Gastrocnemius medialis (tissue), 4 donors: ENCODE results near the gene AMN1.
"Not testable (repeated sequence)": the region's sequence is repeated elsewhere in the genome, so short reads cannot be mapped to it uniquely, and the experiment has no call there.

ENCODE experiments used
- CTCF ChIP-seq, 5 experiments: fragments of 450-650 bp in 3 of 5; fragments of 200-600 bp in 2 of 5; sonication (generic) in 2 of 5; IDR thresholded peaks in 4 of 5; conservative IDR thresholded peaks in 1 of 5; 1 replicate in 4 of 5; 2 replicates in 1 of 5; pipeline ENCODE4 v1.5.1; 2016 to 2019; ENCODE audit warnings: antibody characterized with exemption in 5 of 5, mild to moderate bottlenecking in 3 of 5, moderate library complexity in 3 of 5
- POLR2A ChIP-seq, 2 donors: fragments of 450-650 bp; IDR thresholded peaks; one replicate each; pipeline ENCODE4 v1.6.1; 2017; ENCODE audit warnings: antibody characterized with exemption in 2 of 2, mild to moderate bottlenecking in 2 of 2, moderate library complexity in 2 of 2

DNA sequence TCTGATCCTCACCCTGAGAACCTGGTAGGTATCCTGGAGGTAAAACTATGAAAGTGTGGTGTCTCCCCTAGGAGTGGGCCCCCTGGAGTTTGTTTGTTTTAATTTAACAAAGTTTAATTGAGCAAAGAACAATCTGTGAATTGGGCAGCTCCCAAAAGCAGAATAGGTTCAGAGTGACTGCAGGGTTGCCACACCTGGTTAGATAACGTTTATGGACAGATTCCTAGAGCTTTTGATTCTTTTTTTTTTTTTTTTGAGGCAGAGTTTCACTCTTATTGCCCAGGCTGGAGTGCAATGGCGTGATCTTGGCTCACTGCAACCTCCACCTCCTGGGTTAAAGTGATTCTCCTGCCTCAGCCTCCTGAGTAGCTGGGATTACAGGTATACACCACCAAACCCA is 59.2 kb downstream of the AMN1 start:
- not testable (repeated sequence) for TF ChIP-seq CTCF (IDR thresholded peaks at IDR 0.05 in 4 of 5, conservative IDR thresholded peaks at IDR 0.05 in 1 of 5); POLR2A (IDR thresholded peaks at IDR 0.05)
